Measurements from ENCODE around the gene NAV2.
"Not testable (repeated sequence)": the region's sequence is repeated elsewhere in the genome, so short reads cannot be mapped to it uniquely, and the experiment has no call there.

NAV2 gene

DNA sequence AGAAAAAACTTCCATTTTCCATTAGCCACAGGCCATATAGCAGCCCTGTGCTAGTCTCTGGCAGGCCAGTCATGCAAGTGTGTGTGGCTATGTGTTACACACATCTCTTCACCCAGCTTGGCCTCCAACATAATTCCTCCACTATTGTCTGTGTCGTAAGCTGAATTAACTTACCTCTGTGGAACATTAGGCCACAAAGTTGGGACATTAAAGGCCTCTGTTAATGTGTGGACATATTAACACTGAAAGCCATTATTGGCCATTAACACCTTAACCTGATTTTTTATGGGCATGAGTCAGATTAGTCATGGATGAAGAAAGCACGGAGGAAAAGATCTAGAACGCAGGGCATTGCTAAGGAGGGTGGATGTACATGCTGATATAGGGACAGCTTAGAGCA lies 347.5 kb downstream of the NAV2 start:
- no peak for DNase-seq (ENCODE audit: low read depth)

DNA sequence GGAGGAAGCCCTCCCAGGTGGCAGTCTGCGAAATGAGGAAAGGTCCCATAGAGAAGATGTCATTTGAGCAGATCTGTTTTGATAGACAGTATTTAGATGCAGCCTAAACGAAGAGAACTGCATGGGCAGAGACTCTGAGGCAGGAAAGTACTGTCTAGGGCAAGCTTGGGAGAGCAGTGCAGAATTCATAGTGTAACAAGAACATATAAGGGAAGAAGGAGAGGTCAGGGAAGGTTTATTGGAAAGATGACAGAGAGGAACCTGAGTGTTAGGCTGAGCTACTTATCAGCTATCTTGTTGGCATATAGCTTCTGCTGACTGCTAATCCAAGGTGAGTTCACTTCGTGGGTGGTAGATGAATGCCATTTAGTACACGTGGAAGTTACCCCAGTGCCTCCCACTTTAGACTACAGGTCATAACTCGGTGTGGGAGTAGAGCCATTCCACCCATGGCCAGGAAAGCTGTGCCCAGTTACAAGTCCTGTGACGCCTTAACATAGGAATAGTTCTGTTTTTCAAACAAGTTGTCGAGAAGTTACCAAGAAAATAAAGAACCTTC lies 348.1 kb downstream of the NAV2 start:
- no peak for DNase-seq (ENCODE audit: low read depth)

DNA sequence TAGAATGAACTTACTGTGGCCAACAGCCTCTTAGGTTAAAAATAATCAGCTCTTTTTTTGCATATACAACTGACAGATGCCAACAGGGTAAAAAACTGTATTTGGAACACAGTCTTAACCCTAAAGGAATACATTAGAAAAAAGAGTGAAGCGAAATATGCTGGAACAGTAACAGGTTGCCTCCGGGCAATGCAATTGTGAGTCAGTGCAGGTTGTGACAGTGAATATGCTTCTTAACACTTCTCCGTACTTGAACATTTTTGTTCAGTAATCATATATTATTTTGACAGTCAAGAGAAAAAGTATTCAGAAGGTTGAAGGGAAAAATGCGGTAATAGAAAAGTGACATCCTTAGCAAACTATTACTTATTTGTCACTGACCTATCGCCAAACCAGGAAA lies 349.1 kb downstream of the NAV2 start:
- no peak for DNase-seq (ENCODE audit: low read depth)

- DNase-seq (ENCODE audit: low read depth), result no peak
Measured at GRCh38 chr11:20064961-20065405, 352.3 kb downstream of the NAV2 start.

DNA sequence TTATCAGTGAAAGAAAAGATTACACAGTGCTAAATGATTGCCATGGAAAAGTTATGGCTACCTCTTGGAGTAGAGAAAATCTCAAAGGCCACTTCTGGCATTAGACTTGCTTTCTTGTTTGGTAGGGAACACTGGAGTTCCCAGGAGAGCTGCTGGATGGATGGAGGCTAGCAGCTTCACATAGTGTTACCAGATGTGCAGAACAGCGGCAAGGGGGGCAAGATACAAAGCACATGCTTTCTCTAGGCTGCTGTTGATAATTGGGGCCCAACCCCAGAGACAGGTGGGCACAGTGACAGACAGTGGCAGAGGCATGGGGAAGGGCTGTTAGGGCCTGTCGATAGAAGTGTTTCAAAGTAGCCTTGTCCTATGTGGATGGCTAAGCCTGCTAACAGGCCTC lies 352.8 kb downstream of the NAV2 start:
- no peak for DNase-seq (ENCODE audit: low read depth)

DNA sequence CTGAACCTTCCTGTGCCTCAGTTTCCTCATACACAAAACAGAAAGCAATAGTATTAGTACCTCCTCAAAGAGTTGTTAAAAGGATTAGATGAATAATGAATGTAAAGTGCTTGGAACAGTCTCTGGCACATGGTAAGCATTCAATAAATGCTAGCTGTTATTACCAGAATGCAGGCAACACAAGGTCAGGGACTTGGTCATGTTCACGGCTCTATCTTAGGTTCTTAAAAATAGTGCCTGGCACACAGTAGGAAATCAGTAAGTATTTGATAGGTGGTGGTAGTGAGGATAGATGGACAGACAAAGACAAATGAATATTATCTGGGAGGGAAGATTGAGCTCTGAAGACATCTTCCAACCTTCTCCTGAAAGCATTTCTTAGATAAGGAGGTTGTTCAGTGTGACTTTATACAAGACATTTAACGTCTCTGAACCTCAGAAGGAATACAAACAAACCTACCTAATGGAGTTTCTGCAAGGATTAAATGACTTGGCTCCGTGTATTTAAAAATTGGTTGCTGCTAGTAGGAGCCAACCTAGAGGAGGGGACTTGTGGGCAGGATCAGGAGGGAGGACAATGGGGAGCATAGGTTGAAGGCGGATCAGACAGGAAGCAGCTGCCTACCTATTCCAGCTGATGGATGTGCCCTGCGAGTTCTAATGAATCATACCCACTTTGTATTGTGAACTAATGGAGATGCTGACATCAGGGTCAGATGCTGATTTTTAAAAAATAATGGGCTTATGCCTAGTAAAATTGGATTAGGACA lies 353.6 kb downstream of the NAV2 start:
- DNase-seq (ENCODE audit: low read depth), result no peak

DNA sequence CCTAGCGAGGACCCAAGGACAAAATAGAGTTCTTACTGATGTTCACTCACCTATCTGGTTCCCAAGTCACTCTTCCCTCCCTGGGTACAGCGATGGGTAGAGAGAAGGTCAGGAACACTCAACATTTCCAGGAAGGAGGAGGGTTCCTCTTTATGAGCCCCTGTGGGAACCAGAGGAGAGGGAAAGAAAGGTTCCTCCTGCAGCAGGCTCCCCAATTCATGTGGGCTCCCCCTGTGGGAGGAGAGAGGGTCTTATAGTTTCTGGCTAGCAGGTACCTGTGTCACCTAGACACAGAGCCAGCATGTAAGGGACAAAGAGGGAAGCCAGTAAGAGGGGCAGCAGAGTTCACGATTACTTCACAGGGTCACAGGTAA lies 354.1 kb downstream of the NAV2 start:
- DNase-seq (ENCODE audit: low read depth), result no peak

DNA sequence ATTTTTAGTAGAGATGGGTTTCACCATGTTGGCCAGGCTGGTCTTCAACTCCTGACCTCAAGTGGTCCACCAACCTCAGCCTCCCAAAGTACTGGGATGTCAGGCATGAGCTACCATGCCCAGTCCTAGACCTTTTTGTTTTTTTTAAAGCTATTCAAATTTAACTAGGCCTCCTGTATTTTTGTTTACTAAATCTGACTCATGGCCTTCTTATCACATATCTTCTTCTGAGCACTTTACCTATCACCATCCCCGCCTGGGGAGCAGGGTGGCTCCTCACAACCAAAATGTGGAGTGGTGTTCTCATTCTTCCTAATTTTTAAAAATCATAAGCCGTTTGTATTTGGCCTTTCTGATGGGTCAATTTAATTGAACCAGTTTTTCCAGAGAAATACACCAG lies 355.0 kb downstream of the NAV2 start:
- DNase-seq (ENCODE audit: low read depth), result no peak

DNA sequence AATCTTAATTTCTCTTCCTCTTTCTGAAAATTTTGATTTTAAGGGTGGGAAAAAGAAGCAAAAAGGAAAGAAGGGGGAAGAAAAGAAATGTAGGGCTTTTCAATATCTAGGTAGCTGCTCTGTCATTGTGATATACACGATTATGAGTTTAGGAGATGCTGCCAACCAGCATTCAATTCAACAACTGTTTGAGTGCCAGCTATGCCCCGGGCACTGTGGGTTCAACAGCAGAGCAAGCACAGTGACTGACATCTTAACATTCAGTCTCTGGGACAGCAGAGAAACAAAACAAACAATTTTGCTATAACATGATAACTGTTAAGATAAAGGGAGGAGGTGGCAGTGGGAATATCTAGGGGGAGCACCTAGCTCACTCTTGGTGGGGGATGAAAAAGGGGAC lies 356.1 kb downstream of the NAV2 start:
- DNase-seq (ENCODE audit: low read depth), result no peak

DNA sequence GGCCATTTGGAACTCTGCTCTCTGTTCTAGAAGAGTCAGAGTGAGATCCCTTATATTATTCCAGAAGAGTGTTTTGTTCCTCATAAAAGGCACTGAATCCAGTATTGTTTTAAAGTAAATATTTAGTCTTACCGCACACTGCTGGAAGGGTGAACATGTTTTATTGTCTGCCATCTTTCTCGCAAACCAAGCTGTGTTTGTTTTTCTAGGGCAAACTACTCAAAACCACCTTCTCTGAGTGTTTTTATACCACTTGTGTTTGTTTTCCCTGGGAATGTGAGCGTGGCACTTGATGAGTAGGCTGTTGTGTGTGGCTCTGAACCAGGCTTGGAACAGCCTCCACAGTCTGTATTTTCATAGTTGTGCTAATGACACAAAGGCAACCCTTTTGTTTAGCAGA lies 357.8 kb downstream of the NAV2 start:
- no peak for DNase-seq (ENCODE audit: low read depth)

DNA sequence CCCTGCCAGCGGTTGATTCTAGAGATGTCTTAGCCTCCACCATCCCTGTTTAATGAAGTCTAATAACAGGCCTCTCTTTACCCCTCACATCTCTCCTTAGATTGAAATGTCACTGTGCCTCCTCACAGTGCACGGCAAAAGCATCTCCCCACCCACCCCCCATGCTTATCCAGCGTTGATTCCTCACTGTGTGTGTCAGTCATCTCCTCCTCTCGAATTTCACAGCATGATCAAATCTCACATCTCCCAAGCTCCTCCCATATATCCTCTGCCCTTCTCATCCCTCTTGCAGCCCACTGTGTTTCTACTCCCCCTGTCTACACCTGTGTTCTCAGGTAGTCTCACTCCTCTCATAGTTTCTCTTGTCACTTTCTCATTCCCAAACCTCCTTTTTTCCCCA lies 363.0 kb downstream of the NAV2 start:
- DNase-seq (ENCODE audit: low read depth), result no peak

DNA sequence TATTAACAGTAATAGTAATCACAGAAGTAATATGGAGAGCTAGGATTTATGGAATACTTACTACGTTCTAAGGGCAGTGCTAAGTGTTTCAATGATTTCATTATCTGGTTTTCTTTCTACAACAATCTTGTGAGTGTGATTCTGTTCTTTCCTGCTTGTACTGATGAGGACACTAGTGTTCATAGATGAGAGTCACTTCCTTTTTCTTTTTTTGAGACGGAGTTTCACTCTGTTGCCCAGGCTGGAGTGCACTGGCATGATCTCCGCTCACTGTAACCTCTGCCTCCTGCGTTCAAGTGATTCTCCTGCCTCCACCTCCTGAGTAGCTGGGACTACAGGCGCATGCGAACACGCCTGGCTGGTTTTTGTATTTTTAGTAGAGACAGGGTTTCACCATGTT lies 366.2 kb downstream of the NAV2 start:
- no peak for DNase-seq (ENCODE audit: low read depth)

- no peak for DNase-seq (ENCODE audit: low read depth)
Measured at GRCh38 chr11:20080032-20080685, 367.5 kb downstream of the NAV2 start.

GRCh38 chr11:20081336-20081735 lies 368.7 kb downstream of the NAV2 start:
- DNase-seq (ENCODE audit: low read depth), result no peak

DNA sequence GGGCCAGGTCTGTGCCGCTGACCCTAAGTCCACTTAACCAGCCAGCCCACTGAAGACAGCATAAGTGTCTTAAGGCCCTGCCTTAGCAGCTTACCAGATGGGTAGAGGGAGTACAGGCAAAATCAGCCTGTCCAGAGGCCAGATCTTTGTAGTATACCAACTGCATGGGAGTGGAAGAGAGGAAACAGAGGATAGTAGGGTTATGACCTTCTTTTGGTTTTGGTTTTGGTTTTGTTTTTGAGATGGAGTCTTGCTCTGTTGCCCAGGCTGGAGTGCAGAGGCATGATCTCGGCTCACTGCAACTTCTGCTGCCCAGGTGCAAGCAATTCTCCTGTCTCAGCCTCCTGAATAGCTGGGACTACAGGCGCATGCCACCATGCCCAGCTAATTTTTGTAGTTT lies 371.2 kb downstream of the NAV2 start:
- DNase-seq (ENCODE audit: low read depth), result not testable (repeated sequence)

DNA sequence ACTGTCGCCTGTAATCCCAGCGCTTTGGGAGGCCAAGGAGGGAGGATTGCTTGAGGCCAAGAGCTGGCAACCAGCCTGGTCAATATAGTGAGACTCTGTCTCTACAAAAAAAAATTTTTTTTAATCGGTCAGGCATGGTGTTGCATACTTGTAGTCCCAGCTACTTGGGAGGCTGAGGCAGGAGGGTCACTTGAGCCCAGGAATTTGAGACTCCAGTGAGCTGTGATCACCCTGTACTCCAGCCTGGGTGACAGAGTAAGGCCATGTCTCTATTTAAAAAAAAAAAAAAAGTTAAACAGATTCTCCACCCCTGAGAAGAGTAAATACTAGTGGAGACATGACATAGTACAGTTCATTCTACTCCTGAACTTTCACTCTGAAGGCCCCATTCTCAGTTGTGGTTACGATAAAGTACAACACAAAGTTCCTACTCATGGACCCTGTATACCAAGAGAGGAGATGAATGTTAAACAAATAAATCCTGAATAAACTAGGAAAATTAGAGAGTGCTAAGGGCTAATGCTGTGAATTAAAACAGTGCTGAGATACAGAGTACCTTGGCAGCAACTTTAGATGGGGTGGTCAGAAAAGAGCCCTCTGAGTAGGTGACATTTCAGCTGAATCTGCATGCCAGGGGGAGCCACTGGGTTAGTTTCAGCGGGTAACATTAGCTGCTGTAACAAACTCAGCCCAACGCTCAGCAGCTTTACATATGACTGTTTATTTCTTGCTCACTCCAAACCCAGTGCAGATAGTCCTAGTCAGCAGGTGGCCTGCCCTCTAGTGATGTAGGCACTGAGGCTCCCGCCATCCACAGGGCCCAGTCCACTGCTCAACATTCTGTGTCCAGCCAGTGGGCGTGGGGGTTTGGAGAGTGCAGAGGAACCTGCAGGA lies 372.5 kb downstream of the NAV2 start:
- DNase-seq (ENCODE audit: low read depth), result no peak

- no peak for DNase-seq (ENCODE audit: low read depth)
Measured at GRCh38 chr11:20085918-20086317, 373.3 kb downstream of the NAV2 start.

DNA sequence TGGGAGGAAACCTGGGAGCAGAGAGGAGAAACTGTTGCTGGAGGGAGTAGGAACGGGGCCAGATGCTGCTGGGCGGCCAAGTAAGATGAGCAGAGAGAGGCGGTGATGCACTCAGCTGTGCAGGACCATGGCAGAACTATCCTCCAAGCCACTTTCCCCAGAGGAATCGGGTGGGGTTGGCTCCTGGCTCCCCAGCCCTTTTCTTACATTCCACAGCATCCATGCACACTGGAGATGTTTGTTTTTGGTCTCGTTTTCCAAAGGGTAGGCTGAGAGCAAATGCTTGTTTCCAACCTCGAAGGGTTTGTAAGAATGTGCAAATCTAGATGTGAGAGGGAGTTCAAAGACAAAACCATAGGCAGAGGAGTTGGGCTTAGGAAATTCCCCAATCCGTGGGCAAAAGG lies 374.5 kb downstream of the NAV2 start:
- no peak for DNase-seq (ENCODE audit: low read depth)

GRCh38 chr11:20088397-20089225 lies 376.0 kb downstream of the NAV2 start:
- no peak for DNase-seq (ENCODE audit: low read depth)

DNA sequence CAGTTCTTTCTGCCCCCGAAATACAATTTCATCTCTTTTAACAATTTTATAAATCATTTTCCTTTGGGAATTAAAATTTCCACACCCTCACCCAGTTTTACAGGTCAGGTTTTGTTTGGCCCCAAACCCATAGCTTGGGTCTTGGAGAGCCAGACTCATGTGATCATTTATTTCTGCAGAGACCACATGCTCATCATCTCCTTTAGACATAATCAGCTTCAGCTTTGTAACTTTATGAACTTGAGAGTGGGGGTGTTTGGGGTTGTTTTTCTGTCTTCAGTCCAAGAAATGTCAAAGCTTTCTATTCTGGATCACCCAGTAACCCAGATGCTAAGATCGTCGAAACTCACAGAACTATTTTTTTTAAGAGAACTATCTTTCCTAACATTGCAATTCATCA lies 376.7 kb downstream of the NAV2 start:
- DNase-seq (ENCODE audit: low read depth), result no peak

GRCh38 chr11:20089796-20090653 lies 377.4 kb downstream of the NAV2 start:
- DNase-seq (ENCODE audit: low read depth), result no peak

All from stimulated activated CD8-positive, alpha-beta memory T cell treated with anti-CD3 and anti-CD28 coated beads, Interleukin-7, amount 100 ng/mL, for 24 hours (primary cell).